22Rv1 (cell line): ENCODE measurements around the gene PLCH2.

Source experiments
- H3K27ac ChIP-seq: fragments of 450-650 bp; 2 replicates; pipeline ENCODE4 v1.5.1; 2017
- CTCF ChIP-seq: fragments of 450-650 bp; IDR thresholded peaks from 2 replicates; pipeline ENCODE4 v1.5.1; 2017; ENCODE audit warnings: mild to moderate bottlenecking
- ZFX ChIP-seq: fragments of 450-650 bp; IDR thresholded peaks from 2 replicates; pipeline ENCODE4 v1.6.1; 2017; ENCODE audit warnings: antibody characterized with exemption, borderline replicate concordance

Gene PLCH2

GRCh38 chr1:2486558-2486957 is 10.5 kb downstream of the PLCH2 start:
- TF ChIP-seq CTCF (no peak), ZFX (no peak)
- H3K27ac ChIP-seq: no peak overlapping the region

GRCh38 chr1:2488688-2489087 is 12.6 kb downstream of the PLCH2 start:
- TF ChIP-seq ZFX (no peak), CTCF (no peak)
- H3K27ac ChIP-seq: no peak overlapping the region

GRCh38 chr1:2489615-2490014 is 13.5 kb downstream of the PLCH2 start:
- H3K27ac ChIP-seq: no peak overlapping the region
- no peak for TF ChIP-seq CTCF
- no peak for TF ChIP-seq ZFX

GRCh38 chr1:2492091-2492490 is 16.0 kb downstream of the PLCH2 start:
- H3K27ac ChIP-seq: no peak overlapping the region

GRCh38 chr1:2493218-2493617 is 17.1 kb downstream of the PLCH2 start:
- TF ChIP-seq ZFX (no peak), CTCF (no peak)
- no peak overlapping the region for H3K27ac ChIP-seq

More at GRCh38 chr1:2492091-2492490, 16.0 kb downstream of the PLCH2 start:
- TF ChIP-seq ZFX (no peak), CTCF (no peak)

GRCh38 chr1:2493691-2494322 is 17.7 kb downstream of the PLCH2 start:
- H3K27ac ChIP-seq: no peak overlapping the region
- TF ChIP-seq CTCF: no peak
- TF ChIP-seq ZFX: no peak

- TF ChIP-seq ZFX (no peak), CTCF (no peak)
- no peak overlapping the region for H3K27ac ChIP-seq
Observed at GRCh38 chr1:2494323-2494693, 18.2 kb downstream of the PLCH2 start.
